NCI-H748 (cell line): ENCODE measurements around the gene PMPCA.

ENCODE experiments used
- DNase-seq: peaks from one replicate; lab custom pipeline; 2025; ENCODE audit not compliant: unreplicated experiment; lab: John Stamatoyannopoulos, UW

Gene PMPCA

DNA sequence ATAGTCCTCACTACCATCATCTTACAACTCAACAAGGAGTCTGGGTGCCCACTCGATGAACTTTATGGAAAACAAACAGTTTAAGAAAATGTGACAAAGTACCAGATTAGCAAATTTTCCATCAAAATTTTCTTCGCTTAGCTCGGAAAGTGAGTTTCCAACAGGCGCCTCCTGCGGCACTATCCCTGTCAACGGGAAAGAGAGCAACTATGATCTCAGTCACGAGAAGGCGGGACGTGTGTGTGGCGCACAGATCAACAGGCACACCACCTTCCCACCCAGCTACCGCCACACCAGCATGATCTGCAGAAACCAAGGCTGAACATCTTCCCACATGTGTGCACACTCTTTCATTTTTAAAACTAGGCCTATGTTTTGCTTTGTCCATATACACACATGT lies 42.9 kb downstream of the PMPCA start:
- DNase-seq = no peak

DNA sequence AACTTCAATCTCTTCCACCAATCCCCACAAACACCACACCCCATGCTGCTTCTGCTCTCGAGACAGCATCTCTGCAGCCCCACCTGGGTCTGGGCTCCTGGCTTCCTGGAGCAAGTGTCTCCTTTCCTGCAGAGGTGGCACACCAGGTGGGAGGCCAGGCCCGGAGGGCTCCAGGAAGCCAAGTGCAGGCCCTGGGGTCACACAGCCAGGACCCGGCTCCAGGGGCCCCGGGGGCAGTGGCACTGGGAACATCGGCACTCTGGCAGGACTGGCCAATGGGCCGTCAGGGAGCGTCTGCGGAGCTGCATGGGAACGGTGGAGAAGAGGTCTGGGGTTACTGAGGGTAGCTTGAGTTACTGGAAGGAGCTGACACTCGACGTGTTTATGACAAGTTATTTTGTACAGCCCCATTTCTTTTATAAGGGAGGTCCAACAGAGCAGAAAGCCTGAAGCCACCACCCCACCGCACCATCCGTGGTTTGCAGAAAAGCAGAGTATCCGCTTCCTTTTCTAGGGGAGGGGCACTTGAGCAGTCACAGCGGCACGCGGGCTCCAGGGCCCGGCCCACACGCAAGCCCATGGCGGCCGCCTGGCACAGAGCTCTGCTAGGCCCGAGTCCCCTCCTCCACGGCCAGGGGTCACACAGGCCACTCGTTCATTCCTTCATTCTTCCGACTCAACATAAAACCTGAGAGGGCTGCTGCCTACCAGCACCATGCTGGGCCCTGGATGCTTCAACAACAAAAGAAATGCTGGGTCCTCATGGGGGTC lies 43.8 kb downstream of the PMPCA start:
- DNase-seq = no peak

DNA sequence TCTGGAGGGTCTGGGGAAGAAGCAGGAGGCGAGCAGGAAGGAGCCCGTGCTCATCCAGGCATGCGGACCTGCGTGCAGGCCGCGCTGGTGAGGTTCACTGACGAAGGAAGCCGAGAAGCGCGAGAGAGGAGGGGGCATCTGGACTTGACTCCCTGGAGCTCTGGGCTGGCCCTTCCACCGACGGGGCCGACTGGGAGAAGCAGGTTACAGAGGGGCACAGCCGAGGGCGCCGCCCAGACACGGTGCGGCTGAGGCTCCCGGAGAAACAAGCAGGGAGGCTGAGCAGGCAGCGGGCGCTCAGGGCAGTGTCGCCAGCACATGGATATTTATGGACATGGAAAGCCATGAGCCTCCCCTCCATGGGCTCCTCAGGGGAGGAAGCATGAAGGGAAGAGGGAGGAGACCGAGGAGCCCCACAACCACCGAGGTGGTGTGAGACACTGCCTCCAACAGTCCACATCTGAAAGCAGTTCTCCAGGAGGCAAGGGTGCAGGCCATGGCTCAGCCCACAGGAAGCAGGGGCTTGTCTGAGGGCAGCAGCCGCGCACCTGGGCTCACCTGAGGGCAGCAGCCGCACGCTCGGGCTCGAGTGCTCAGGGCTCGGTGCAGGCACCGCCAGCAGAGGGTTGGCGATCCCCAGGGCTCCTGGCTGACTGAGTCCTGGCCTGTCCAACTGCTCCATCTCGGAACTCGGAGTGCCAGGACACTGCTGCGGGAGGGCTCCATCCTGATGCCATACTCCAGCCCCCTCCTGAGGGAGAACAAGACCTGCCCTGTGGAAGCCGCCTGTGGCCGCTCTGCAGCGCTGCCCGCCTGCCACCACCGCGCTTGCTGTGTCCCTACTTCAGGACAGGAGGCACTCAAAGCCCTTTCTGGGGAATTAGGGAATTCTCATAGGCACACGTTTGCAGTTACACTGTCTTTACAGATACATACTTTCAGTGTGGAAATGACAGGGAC lies 44.9 kb downstream of the PMPCA start:
- DNase-seq = no peak

DNA sequence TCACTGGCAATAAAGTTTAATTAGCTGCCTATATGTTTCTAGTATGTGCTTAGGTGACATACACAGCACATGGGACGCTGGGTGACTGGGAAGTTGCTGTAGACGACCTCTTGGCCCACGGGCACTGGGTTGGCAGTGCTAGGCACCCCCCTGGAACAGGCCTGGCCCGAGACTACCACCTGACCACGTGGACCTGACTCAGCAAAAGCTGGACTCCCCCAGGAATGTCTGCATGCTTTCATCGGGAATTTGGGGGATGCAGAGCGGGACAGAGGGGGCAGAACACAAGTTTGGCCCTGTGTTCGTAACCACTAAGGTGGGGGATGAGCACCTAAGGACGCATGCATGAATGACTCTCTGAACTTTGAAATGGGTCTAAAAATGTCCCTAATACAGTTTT lies 45.8 kb downstream of the PMPCA start:
- DNase-seq = no peak

DNA sequence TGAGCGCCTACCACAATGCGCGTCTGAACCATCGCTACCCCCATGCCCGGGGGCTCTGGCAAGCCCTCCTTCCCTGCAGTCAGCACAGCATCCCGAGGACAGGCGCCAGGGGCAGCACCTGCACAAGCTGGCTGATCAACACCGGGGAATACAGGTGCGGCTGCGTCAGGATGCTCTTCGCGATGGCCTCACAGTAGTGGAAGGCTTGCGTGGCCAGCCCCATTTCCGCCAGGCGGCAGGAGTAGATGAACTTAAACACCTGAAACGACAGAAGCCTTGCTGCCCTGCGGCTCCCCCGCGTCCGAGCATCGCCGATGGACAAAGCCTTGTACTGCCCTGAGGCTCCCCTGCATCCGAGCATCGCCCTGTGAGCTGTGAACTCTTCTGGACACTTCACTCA lies 46.9 kb downstream of the PMPCA start:
- no peak for DNase-seq

DNA sequence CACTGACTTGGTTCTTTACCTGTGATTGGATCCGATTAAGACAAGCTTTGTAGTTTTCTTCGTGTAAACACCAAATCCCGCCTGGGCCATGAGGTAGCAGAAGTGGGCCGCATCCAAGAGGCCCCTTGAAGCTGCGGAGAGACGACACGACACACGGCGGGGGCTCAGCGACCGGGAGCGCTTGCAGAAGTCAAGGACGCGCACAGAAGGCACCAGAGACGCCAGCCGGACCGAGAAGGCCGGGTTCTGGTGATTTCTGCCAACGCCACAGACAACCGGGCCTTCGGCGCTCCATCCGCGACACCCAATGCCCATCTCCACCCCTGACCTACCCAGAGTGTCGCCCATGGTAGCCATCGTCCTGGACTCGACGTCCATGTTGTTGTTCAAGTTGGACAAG lies 49.0 kb downstream of the PMPCA start:
- no peak for DNase-seq

DNA sequence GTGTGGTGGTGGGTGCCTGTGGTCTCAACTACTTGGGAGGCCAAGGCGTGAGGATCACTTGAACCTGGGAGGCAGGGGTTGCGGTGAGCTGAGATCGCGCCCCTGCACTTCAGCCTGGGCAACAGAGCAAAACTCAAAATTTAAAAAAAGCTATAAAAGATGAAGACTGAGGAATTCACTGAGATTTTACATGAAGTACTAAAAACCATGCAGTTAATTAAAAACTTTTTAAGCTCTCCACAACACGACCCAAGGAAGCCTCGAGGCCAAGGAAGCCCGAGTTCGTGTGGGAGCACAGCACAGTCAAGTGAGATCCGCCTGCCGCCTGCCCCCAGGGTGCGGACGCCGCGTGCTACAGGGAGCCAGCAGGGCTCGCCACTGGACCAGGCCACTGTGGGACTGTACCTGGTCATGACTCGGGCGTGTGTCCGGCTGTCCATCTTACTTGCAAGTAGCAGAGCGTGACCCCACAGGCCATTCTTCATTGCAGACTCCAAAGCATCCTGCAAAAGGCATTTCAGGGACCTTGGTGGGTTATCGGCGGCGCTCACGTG lies 50.4 kb downstream of the PMPCA start:
- no peak for DNase-seq

DNA sequence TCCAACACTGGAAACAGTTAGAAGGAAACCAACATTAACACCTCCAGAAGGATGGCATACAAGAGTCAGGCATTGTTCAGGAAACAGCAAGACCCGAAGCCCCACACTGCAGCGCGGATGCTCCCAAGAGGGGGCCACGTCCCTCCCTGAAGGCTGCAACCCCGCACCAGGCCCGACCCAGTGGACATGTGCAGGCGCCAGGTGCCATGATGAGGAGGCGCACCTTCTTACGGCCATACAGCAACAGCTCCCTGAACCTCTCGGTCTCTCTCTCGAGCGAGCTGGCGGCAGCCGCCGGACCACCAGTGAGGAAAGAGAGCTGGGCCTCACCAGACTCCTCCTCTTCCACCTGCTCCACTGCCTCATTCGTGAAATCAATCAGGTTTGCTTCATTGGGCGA lies 52.2 kb downstream of the PMPCA start:
- no peak for DNase-seq

DNA sequence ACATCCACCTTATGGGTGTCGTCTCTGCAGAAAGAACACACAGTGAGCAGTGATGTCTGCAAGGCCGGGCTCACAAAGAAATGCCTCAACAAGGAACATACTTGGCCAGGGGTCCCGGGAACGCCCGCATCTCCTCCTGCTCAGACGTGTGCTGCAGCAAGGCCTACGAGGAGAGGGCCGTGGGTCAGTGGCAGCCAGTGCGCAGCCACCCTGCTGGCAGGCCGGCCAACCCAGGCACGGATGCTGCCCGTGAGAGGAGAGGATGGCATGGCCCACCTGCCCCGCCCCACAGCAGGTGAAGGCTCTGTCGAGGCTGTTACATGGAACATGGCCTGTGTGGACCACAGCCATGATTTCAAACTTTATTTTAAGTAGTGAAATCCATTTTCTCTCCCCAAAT lies 53.1 kb downstream of the PMPCA start:
- DNase-seq = no peak

DNA sequence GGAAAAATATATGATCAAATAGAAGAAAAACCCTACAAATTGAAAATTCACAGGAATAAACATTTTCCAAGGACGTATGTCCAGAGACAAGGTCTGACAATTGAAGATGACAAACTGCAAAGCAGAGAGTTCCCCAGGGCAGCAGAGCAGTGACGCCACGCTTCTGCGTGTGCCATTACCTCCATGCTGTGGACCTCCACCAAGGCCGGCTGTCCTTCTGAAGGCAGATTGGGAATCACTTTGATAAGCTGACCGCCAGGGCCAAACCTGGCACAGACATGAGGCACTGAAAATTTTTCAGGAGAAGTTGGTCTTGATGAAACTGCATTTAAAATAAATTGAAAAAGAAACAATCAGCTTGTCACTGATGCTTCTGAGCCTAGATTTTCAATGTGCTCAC lies 53.8 kb downstream of the PMPCA start:
- no peak for DNase-seq

DNA sequence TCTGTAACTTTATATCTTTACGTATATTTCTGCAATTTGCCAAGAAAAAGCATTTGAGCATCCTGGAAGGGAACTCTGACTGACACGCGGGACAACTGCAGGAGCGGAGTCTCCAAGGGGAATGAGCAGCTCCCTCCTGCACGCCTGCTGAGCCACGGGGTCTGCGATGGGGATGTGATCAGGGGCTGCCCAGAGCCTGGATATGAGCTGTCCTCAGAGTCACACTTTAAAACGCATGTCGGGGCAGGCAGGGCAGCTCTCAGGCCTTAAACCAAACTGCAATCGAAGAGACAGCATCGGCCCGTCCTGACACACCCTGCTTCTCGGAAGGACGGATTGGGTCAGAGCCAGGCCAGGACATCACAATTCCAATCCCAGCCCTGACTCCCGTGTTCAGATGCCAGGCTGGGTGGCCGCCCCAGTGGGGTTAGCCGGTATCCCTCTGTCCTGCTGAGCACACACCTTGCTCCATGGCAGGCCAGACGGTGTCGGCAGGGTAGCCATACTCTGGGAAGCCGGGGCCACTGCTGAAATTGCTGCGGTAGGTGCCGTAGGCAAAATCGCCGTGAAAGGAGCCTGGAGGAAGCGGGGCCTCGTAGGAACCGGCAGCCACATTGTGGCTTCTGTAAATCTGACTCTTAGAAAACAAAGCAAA lies 55.2 kb downstream of the PMPCA start:
- no peak for DNase-seq

DNA sequence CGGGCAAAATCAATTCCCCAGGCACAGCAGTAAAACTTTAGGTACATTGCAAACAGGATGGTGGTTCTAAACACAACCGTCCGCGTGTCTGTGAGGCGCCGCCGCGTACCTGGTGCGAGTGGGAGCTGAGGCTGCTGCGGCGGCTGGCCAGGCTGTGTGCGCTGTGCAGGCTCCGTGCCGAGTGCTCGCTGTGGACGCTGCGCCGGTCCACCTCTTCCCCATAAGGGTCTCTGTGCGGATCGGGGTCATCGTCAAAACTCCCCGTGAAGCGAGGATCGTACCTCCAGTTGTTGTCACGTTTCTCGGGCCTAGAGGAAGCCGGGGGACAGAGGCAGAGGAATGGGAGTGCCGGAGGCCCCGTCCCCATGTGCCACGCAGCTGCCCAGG lies 55.7 kb downstream of the PMPCA start:
- DNase-seq = no peak

DNA sequence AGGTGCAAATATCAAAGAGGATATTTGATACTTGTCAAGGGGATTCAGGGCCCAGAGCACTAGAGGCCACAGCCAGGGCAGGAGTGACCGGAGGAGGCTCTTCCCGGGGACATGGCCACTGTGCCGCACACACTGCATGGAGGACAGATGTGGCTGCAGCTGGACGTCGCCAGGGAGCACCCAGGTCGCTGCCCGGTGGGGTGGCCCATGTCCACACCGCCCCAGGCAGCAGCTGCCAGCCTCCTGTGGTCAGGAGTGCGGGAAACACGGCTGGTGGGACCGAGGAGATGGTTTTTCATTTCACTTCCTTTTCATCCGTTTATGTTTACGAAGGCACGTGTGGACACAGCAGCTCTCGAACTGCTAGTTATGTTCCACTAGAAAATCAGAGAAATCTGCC lies 57.3 kb downstream of the PMPCA start:
- DNase-seq = no peak

DNA sequence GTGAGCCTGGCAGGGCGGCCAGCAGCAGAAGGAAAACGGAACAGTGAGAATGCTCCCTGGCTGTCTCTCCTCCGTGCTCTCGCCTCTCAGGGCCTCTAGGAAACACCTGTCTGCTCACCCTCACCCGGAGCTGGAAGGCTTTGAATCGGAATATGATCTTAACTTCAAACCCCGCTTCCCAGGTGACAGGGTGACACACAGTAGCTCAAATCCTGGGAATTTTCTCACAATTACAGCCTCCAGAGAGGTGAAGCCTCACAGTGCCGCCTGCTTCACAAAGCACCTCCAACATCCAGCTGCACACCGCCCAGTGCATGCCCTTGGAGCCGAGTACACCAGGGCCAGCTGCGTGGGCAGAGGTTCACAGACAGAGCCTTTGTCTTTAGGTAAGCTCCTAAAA lies 59.9 kb downstream of the PMPCA start:
- DNase-seq = no peak

DNA sequence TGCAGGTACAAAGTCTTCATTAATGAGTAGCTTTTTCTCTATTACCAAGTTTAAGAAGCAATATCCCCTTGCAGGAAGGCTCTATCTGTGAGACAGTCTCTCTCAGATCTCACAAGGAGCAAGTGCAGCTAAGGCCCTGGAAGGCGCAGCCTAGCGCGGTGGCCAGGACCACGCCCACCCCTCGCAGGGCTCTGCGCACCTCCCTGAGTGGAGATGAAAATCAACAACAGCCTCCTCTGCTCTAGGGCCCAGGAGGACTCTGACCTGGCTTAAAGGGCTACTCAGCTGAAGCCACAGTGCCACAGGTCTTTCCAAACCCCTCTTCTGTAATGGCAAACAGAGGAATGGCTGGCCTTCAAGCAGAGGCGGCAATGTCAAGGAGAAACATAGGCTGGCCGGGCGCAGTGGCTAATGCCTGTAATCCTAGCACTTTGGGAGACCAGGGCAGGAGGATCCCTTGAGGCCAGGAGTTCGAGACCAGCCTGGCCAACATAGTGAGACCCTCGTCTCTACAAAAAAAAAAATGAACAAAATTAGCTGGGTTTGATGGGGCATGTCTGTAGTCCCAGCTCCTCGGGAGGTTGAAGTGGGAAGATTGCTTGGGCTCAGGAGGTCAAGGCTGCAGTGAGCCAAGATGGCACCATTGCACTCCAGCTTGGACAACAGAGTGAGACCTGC lies 60.5 kb downstream of the PMPCA start:
- DNase-seq = no peak

DNA sequence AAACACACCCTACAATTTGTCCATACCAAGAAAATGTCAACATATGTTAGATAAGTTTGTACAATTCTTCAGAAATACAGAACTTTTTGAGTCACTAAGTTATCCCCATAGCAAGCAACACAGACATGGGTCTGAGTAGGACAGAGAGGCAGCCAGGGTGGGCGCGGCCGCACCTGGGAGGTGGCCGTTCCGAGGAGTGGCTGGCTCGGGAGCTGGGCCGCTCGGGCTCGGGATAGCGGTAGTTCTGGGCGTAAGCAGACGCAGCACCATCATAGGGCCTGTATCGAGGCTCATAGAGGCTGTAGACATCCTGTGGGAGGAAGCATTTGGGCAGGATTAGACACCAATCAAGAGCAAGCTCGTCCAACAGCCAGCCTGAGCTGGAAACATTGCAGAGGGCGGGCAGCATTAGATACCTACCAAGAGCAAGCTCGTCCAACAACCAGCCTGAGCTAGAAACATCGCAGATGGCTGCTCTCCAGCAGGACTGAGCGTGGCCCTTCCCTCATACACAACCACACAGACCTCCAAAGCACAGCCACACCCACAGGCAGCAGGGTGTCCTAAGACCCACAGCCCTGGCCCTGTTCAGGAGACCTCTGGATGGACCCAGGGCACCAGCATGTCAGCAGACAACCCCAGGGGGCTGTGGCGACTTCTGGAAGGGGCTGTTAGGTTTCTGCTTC lies 61.5 kb downstream of the PMPCA start:
- DNase-seq = no peak

DNA sequence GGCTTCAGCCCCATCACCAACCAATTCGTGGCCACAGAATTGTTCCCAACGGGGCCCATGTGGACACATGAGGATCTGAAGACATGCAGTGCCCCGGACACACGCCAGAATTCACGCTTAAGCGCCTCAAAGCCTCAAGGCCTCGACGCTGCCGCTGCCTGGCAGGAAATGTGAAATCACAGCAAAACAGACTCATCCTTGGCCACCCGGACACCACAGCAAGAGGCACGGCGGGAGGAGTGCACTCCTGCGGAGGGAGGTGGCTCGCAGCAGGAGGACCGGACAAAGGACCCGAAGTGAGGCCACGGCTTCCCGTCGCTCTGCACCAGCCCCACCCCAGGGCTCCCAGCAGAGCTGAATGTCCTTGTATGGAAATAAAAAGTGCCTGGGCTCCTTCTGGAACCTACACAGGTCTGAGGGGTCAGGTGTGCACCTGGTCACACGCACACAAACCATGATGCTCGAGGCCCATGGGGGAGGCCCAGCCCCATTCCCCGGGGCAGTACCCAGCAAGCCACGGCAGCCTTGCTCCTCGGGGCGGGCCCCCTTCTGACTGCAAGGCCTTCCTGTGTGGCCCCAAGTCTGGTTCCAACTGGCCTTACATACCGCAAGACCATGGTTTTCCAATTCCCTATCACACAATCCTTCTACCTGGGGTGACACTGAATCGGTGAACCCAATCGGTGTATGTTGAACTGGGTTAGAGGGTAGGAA lies 62.3 kb downstream of the PMPCA start:
- no peak for DNase-seq

DNA sequence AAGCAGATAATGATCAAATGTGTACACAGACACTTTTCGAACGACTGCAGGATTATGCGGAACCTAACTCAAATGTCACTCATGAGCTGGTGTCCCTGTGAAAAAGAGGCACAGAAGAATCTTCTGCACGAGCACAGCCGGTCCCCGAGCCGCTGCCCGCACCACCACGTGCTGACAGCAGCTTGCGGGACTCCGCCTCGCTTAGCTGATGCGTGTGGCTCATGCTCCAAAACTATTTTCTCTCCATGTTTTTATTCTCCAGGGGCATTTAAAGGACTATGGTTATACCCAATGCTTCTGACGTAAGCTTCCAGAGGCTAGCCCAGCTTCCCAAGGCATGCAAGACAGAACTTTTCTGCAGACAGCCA lies 62.9 kb downstream of the PMPCA start:
- no peak for DNase-seq
